HG03354 (cell line): ENCODE measurements around the gene NMNAT3.

Experiments
- ATAC-seq: cut with Tn5 transposase; IDR thresholded peaks from one replicate; pipeline ENCODE4 v1.9.1; 2021; ENCODE audit warnings: mild to moderate bottlenecking; ENCODE audit not compliant: unreplicated experiment, poor library complexity, severe bottlenecking

NMNAT3 gene

DNA sequence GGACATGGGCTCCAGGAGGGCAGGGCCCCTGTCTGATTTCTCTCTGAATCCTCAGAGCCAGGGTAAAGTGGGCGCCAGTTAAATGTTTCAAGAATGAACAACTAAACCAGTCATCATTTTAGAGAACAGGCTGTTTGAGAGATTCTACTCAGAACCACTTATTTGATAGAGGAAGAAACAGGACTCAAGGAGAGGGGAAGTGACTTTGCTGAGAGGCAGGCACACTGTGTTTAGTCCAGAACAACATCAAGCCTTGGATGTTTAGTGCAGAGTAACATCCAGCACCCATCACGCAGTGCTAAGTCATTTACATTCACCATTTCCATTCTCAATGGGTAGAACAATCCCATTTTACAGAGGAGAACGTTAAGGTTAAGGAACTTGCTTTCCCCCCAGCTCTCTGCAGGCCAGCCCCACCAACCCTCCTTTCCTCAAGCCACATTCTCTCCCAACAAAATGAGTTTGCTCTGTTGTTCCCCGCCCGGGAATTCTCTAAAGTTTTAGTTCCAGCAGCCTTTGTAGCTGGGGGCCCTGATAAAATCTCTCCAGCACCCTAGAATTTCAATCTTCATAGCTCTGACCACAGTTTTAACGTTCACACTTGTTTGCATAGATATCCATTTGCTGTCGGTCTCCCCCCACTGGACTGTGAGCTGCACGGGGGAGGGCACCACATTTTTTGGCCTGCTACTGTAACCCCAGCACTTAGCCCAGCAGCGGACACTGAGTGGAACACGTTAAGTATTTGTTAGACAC is 962 bp downstream of the NMNAT3 start:
- ATAC-seq: no peak

DNA sequence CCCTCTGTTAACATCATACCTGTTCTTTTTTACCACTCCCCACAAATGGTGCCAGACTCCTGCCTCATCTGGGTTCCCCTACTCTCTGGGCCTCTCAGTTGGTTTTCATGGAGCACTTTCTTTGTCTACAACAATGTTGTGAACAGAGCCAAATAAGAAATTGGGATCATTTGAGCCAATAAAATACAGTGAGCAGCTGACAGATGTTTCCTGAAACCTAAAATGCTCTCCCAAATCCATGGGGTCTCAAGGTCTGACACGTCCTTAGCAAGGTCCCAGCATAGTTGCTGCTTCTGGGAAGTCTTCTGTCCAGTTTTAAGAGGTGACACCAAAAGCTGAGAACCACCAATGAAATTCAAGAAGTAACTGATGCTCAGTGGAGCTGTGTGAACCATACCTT is 1.7 kb downstream of the NMNAT3 start:
- ATAC-seq: no peak

GRCh38 chr3:139675327-139675726 is 2.4 kb downstream of the NMNAT3 start:
- no peak for ATAC-seq

GRCh38 chr3:139674571-139675260 is 3.1 kb downstream of the NMNAT3 start:
- no peak for ATAC-seq

GRCh38 chr3:139672884-139673283 is 4.9 kb downstream of the NMNAT3 start:
- no peak for ATAC-seq

DNA sequence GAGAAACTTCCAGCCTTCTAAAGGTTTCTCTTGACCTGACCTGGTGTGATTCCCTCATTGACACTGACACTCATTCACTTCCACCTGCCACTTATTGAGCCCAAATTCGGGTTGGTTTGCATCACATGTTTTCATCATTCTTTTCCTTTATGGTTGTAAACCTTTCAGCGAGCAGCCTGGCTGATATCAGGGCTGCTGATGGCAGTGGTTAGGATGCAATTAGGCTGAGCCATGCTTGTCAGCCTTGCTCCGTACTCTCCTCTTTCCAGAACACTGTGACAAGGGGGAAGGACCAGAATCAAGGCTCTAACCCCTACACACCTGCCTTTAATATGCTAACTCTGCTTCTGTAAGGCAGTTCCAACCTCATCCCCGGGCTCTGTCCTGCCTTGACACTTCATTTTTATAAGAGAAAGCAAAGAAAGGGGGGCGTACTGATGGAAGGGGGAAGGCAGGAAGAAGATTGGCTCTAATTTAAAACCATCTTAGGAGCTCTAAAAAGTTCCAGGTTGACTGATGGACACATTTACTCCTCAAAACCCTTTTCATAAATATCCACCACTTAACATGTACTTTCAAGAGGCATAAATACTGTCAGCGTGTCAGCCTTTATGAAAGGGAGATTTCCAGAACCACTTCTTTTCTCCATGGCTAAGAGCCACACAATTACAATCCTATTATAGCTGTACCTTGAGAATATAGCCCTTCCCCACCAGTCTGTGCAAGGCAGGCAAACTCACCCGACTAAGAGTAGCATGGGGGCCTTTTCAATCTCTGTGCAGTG is 5.7 kb downstream of the NMNAT3 start:
- ATAC-seq: no peak

- no peak for ATAC-seq
These were observed 6.7 kb downstream of the NMNAT3 start for GRCh38 chr3:139671107-139671506.

DNA sequence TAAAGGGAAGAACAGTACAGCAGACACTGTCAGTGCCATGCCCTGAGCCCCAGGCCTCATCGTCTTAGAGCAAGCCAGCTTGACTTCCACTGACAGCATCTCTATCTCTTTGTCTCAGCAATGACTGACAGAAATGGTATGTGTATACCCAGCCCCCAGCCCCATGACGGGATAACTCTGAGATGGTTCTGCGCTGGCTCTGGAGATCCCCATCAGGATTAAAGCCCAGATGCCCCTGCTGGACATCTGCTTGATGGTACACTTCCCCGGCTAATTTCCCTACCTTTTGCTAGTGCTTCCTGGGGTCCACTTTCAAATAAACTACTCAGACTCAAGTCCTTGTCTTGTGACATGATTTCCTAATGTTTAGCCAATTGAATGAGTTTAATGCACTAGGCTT is 7.6 kb downstream of the NMNAT3 start:
- ATAC-seq: no peak

DNA sequence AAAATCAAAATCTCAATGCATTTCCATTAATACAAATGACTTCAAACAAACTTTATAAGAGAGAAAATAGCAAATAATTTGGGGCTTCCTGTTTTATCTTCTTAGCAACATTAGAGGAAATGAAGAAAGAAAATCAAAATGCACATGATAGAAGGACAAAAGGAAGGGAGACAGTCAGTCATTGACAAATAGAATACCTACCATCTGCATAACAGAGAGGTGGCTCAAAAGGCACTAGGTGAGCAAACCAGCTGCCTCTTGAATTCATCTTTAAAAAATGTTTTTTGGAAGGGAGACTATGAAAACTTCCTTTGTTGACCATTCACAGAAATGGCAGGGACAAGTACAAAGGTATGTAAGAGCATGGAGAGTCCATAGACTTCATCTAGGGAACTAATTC is 9.4 kb downstream of the NMNAT3 start:
- no peak for ATAC-seq

- no peak for ATAC-seq
These were observed 12.8 kb downstream of the NMNAT3 start for GRCh38 chr3:139664958-139665357.

- no peak for ATAC-seq
These were observed 17.5 kb downstream of the NMNAT3 start for GRCh38 chr3:139660269-139660668.

DNA sequence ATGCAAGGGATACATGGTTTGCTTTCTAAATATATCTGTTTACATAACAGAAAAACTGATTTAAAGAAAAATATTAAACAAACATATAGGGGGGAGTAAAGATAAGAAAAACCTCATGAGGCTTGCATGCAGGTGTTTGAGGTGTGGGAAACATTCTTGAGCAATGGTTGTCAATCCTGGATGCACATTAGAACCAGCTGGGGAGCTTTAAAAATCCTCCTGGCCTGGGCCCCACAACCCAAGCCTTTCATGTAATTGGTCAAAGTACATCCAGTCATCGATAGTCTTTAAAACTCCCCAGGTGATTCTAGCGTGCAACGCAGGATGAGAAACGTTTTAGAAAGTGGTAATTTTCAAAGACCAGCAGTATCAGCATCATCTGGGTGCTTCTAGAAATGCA is 18.3 kb downstream of the NMNAT3 start:
- ATAC-seq: no peak

- ATAC-seq: no peak
These were observed 19.8 kb downstream of the NMNAT3 start for GRCh38 chr3:139657936-139658335.

DNA sequence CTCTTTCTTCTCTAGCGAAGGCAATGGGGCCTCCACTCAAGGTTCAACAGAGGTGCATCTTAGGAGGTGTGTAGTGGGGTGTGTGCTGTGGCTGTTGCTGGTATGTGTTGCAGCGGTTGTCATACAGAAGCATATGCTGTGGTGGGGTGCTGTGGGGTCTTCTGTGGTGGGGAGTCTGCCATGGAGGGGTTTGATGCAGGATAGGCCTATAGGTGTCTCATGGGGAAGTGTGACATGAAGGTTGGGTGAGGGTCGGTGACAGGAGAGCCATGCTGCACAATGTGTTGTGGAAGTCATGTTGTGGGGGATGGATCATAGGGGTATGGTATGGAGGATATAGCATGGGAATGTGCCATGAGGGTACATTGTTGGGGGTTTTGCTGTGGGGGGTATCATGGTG is 20.3 kb downstream of the NMNAT3 start:
- no peak for ATAC-seq

GRCh38 chr3:139655909-139656595 is 21.7 kb downstream of the NMNAT3 start:
- no peak for ATAC-seq

DNA sequence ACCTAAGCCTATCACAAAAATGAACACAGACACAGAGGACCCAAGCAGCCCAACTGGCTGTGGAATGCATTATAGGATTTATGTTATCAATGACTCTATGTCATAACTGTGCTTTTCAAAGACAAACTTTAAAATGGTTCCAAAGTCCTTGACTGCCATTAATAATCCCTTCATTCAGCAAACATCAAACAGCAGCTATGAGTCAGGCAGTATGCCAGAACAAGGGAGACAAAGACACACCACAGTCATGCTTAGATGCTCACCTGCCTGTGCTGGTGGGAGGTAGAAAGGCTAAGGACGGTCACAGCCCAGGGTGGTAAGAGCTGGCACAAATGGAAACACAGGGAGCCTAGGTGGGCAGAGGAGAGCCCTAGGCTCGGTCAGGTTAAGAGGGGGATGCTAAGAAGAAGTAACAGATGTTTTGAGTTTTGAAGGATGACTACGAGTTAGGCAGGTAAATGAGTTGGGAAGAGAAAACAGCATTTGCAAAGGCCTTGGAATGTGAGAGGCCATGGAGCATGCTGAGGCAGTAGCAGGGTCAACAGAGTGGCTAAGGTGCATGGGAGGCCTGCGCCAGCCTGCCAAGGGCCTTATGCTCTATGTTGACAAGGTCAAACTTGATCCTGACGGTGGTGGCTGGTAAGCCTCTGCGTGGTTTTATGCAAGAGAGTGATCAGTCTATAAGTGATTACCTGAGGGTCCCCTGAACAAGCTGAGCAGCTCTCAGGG is 23.0 kb downstream of the NMNAT3 start:
- no peak for ATAC-seq

GRCh38 chr3:139653582-139653981 is 24.2 kb downstream of the NMNAT3 start:
- ATAC-seq: no peak

DNA sequence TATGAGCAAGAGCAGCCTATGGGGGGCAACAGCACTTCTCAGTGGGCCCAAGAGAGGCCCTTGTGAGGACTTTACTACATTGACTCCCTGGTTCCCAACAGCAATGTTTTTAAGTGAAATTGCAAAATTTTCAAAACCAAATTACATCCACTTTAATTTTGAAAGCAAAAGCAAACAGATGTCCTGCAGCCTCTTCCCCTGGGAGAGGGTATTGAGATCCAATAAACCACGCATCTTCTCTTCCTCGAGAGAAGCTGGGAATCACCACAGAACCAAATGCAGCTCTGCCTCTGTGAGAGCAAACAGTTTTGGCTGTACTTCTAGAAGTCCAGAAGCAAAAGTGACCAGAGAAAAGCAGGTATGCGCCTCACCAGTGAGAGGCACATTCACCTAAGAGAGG is 25.2 kb downstream of the NMNAT3 start:
- ATAC-seq: no peak

- no peak for ATAC-seq
These were observed 29.8 kb downstream of the NMNAT3 start for GRCh38 chr3:139647866-139648435.
